HG03442 (cell line): Measurements from ENCODE around the gene NEDD4L.

Source experiments
- ATAC-seq: cut with Tn5 transposase; IDR thresholded peaks from one replicate; pipeline ENCODE4 v1.9.1; 2021; ENCODE audit warnings: mild to moderate bottlenecking, moderate library complexity; ENCODE audit not compliant: unreplicated experiment

NEDD4L gene

DNA sequence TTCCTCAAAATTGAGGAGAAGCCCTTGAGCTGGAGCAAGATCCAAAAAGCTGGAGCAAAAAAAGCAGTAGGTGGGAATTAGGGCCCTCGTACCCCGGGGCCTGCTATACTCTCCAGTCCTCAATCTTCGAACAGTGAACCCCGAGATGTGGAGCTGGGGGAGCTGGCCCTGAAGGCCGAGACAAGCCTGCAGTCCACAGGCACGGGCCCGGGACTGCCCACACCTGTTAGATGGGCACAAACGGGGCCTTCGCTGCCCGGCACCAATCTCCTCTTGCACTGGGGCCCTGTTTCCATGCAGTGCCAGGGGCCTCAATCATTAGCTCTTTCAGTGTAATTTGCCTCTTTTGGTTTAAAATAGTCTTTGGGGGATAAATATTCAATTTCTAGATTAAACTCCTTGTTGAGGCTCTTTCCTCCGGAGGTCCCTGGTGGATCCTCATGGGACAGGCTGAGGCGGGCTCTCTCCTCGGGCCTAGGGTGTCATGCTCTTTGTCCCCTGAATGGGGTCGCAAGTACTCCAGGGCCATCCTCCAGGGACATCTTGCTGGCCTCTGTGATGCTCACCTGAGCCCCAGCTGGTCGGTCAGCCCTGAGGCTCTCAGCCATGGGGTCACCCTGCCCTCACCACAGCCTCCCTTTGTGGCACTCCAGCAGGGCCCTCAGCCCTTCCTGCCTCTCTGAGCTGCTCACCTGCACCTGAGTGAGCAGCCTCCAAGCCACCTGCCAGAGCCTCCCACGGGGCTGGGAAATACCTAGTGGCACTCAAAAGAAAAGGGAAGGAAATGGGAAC lies 361.3 kb downstream of the NEDD4L start:
- no peak for ATAC-seq

- ATAC-seq, result no peak
Observed at GRCh38 chr18:58407263-58407648, 363.2 kb downstream of the NEDD4L start.

DNA sequence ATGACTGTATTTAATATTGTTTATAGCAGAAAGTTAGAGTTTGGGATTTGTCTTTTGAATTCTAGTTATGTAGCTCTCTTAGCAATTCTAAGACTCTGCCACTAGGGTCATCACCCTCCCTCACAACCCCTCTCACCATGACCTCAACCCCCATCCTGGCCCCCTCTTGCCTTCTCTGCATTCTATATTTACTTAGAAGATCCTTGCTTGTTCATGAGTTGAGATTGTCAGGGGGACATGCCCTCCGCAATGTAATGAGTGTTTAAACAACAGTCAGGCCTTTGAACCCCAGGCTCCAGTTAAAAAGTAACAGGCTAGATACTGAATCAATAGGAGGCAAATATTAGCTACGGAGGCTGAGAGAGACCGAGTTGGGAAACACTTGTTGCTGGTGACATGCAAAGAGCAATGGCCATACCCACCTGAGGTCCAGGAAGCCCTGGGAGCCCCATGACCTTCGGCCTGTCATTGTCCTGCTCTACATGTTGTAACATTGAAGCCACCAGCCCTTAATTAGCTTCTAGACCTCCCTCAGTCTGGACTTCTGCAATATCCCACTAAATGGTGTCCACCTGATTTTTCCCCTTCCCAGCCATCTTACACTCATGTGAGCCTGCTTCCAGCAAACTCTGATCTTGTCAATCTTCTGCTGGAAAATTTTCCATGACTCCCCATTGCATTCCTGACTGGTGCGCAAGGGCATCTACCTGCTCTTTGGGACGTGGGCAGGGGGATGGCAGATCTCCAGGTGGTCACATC lies 363.8 kb downstream of the NEDD4L start:
- ATAC-seq, result no peak

DNA sequence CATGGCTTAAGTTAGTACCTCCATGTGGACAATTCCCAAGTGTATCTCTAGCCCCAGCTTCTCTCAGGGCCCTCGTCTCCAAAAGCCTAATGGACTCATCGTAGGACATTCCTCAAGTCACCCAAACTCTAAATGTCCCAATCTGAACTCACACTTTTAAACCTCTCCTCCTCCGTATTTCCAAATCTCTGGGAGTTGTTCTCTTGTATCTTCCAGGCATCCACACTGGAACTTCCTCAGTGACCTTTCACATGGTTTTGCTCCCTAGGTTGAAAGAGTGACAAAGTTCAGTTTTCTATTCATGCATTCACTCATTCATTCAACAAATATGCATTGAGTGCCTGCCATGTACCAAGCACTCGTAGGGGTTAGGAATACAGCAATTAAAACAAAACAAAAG lies 364.6 kb downstream of the NEDD4L start:
- no peak for ATAC-seq

DNA sequence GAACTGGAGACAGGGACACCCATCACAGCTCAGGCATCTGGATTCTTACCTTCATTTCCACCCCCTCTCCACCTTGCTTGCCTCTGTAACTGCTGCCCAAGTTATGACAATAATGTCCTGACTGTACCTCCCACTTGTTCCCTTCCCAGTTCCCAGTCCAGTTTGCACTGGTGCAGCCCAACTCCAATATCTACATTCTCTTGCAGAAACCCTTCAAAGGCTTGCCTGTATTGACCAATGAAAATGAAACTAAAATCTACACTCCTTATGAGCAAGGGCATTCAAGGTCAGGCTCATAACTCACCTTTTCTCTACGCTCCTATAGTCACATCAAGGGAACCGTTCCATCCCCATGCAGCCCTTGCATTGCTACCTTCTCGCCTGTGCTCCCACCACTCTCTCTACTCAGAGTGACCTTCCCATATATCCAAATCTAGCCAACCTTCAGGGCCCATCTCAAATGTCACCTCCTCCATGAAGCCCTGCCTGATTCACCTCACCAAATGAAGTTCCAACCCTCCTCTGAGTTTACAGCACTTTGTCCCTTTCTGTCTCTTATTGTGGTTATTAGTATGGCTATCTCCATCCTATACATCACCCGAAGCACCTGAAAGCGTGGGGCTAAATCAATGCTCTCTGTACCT lies 365.9 kb downstream of the NEDD4L start:
- ATAC-seq, result no peak

DNA sequence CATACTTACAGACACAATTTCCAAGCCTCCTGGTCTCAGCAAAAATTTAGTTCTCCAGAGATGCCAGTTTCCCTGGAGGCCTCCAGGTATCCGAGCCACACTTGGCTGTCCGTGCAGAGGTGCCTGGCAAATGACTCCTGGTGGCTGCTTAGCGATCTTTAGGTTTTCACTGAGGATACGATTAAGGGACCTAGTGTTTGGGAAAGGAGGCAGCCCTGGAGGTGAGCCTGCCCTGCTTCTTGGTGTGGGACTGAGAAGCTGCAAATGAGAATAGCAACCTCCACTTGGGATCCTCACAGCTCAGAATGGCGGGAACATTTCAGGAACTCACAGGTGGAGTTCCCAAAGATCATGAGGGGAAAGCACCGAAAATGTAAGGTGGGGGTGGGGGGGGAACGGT lies 367.3 kb downstream of the NEDD4L start:
- ATAC-seq, result no peak

DNA sequence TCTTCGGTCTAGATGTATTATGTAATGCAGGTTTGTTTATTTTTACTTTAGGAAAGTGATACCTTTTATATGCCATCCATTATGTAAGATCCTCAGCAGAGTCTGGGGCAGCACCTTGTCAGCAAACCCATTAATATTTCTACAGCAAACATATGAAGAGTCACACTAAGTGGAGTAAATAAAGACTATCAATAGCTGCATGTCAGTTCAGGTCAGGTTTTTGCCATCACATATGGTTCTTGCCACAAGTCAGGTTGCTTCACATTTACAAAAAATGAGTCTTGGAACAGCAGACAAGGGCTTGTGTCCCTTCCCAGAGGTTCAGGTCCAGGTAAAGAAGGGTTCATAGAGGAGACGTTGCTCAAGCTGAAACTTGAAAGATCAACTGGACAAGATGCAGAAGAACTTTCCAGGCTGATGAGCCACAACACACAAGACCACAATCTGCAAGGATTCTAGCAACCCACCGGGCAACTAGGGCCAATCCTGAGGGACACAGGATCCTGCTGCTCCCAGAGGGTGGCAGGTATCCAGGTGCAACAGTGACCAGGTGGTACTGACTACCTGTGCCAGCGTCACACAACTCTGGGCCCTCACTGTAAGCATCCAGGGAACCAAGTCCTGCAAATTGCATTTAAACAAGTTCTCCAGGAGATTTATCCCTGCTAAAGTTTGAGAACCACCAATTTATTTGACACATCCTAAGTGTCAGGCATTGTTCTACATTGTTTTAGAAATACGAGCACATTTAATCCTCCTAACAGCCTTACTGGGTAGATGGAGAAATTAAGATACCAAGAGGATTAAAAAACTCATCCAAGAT lies 369.0 kb downstream of the NEDD4L start:
- no peak for ATAC-seq

- no peak for ATAC-seq
Observed at GRCh38 chr18:58413667-58414628, 369.9 kb downstream of the NEDD4L start.

DNA sequence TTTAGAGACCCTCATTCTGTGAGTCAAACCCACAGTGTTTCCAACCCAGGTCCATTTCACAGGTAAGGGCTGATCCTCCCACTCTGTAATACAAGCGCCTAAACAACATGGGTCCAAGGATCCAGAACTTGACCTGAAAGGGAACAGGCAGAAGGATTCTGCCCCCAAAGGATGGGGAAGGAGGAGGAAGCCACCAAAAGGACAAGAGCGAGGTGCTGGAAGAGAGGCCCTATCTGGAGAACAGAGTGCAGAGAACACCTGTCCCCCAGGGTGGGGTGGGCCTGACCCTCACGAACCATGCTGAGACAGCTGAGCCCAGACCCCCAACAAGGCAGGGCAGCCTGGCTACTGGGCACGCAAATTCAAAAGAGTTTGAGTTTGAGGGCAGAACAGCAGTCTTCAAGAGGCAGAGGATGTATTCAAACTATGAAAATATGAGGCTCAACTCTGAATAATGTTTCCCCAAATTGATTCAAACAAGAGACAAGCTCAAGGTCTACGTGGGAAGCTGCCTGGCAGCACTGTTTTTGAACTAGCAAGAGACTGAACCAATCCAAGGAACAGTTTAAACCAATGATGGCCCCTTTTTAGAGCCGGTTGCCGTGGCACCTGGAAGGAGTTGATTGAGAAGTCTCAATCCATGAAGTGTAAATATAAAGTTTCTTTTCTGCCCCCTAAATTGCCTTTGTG lies 372.1 kb downstream of the NEDD4L start:
- no peak for ATAC-seq

- no peak for ATAC-seq
Observed at GRCh38 chr18:58416704-58417683, 373.0 kb downstream of the NEDD4L start.

DNA sequence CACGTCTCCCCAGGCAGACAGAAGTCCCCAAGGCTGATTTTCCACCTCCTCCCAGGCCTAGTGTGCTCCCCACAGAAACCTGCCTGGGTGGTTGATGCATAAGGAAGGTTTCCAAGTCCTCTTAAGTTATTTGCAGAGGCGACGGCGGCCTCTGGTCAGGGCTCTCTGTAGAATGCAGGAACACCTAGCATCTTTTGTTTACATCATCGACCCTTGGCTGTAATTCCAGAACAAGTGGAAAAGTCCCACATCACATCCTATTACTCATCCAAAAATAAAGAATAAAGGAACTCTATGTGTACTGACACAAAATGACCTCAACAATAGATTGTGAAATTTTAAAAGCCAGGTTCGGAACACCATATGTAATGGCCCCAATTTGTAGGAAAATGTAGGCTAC lies 373.7 kb downstream of the NEDD4L start:
- ATAC-seq, result no peak

DNA sequence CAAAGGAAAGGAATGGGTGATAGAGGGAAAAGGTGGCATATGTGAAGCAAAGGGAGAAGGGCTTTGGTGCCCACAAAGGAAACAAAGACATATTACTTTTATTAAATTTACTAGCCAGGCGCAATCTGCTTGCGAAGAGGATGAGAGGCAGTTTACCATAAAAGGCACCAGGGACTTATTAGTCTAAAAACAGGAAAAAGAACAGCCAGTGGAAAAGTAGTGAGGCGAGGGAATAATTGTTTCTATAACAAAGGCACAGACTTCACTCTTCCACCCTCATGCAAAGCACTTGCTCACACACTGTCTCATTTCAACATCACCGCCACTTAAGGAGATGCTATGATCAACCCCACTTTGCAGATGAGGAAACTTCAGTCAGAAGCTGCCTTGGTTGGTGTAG lies 374.3 kb downstream of the NEDD4L start:
- ATAC-seq, result no peak

DNA sequence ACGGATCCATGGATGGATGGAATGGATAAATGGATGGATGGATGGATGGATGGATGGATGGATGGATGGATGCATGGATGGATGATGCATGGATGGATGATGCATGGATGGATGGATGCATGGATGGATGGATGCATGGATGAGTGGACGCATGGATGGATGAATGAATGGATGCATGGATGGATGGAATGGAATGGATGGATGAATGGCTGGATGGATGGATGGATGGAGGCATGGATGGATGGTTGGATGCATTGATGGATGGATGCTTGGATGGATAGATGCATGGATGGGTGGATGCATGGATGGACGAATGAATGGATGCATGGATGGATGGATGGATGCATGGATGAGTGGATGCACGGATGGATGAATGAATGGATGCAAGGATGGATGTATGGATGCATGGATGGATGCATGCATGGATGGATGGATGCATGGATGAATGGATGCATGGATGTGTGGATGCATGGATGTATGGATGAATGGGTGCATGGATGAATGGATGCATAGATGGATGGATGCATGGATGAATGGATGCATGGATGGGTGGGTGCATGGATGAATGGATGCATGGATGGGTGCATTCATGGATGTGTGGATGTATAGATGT lies 375.7 kb downstream of the NEDD4L start:
- no peak for ATAC-seq

- no peak for ATAC-seq
Observed at GRCh38 chr18:58426611-58427010, 382.6 kb downstream of the NEDD4L start.

- no peak for ATAC-seq
Observed at GRCh38 chr18:58427321-58427720, 383.3 kb downstream of the NEDD4L start.

GRCh38 chr18:58429442-58429841 lies 385.4 kb downstream of the NEDD4L start:
- no peak for ATAC-seq

DNA sequence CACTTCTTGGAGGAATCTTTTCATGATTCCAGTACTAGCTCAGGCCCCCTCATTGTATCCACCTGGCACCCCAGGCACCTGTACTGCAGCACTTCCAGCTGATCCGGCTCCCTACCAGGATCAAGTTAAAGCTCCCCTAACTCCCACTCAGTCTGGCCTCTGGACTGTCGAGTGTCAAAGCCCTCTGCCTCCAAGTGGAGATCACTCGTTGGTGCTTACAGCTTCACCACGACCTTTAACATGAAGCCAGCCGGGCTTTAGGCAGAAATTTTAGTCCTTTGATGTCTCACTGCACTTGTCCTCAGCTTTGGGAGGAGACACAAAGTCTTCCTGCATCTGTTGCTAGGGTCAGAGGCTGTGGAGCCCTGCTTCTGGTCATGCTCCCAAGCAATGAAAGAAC lies 387.2 kb downstream of the NEDD4L start:
- no peak for ATAC-seq
